HUES6 (cell line): ENCODE results near the gene STK11IP.

Source experiments
- H3K27ac ChIP-seq: 2 replicates; pipeline ENCODE4 v1.7.0; 2013; ENCODE audit warnings: low read depth, mild to moderate bottlenecking, low read length, inconsistent platforms
- H3K27me3 ChIP-seq: 2 replicates; pipeline ENCODE4 v1.6.1; 2013; ENCODE audit warnings: low read length; ENCODE audit not compliant: control insufficient read depth, insufficient read depth
- H3K36me3 ChIP-seq: 2 replicates; pipeline ENCODE4 v1.6.1; 2013; ENCODE audit warnings: low read length; ENCODE audit not compliant: control insufficient read depth, insufficient read depth
- H3K4me1 ChIP-seq: 2 replicates; pipeline ENCODE4 v1.6.1; 2013; ENCODE audit warnings: low read length; ENCODE audit not compliant: control insufficient read depth, insufficient read depth
- H3K4me3 ChIP-seq: 2 replicates; pipeline ENCODE4 v1.5.1; 2013; ENCODE audit warnings: low read depth, low read length
- H3K9ac ChIP-seq: one replicate; pipeline ENCODE4 v1.6.1; 2013; ENCODE audit warnings: mild to moderate bottlenecking, low read length
- H3K9me3 ChIP-seq: 2 replicates; pipeline ENCODE4 v1.6.1; 2013; ENCODE audit warnings: low read depth, low read length; ENCODE audit not compliant: control insufficient read depth, insufficient read depth

STK11IP gene

DNA sequence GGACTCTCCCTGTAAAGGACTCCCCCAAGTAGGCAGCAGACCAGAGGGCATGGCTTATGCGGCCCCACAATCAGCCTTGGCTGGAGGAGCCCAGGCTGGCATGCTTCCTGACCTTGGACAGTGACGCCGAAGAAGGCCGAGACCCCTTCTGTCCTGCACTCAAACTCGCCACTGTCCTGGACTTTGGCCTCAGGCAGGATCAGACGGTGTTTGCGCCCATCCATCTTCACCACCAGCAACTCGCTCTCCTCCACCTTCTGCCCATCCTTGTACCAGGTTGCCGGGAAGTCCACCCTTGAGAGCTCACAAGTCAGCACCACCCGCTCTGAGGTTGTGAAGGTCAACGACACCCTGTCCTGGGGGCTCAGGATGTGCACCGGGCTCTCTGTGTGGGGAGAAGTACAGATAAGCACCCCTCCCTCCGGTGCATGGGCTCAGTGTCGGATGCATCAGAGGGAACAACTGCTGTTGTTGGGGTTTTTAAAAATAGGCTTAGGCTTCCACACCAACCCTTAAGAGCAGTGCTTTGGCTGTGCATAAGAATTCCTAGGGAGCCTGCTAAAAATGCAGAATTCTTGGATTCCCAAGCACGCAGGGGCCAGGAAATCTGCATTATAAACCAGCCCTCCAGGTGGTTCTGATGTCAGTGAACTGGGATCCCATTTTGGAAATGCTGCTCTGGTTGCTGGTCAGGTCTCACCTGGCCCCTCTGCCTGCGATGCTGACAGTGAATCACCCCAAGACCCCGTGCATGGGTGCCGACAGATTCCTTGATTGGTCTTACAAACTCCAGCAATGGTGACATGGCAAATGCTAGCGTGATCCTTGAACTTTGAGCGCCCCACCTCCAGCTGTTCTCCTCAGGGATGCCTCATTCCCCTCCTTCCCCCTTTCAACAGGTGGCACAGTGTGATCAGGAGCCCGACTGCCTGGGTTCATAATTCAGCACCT is 32.3 kb upstream of the STK11IP start:
- peaks cover 7% of the 10 kb centered on the region; the same call in 1 of the 2 replicates for H3K9me3 ChIP-seq
- peak overlapping the region; percentile 71 for H3K9ac ChIP-seq
- peak overlapping the region; percentile 28 for H3K4me3 ChIP-seq
- peaks cover 68% of the 10 kb centered on the region for H3K4me1 ChIP-seq
- H3K36me3 ChIP-seq: peaks cover 63% of the 10 kb centered on the region
- H3K27me3 ChIP-seq: peaks cover 11% of the 10 kb centered on the region; the same call in 1 of the 2 replicates
- peak overlapping the region; percentile 65 for H3K27ac ChIP-seq

DNA sequence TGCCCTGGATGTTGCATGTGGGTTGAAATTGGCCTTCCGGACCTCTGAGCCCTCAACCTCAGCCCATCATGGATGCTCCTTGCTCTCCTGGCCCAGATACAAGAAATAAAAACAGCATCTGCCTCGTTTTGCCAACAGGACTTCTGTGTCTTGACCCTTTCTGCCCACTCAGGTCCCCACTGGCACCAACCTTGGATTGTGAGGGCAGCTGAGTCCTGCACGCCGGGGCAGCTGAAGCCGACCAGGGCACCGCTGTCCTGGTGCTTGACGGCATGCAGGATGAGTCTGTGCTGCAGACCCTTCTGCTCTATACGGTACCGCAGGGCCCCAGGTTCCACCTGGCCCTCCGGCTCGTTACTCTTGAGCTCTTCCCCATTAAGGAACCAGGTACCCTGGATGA is 31.0 kb upstream of the STK11IP start:
- no peak overlapping the region for H3K9ac ChIP-seq
- H3K4me3 ChIP-seq: no peak overlapping the region
- peaks cover 62% of the 10 kb centered on the region for H3K36me3 ChIP-seq
- peaks cover 58% of the 10 kb centered on the region for H3K4me1 ChIP-seq
- H3K27ac ChIP-seq: no peak overlapping the region
- H3K9me3 ChIP-seq: peaks cover 7% of the 10 kb centered on the region; the same call in 1 of the 2 replicates
- peaks cover 11% of the 10 kb centered on the region; the same call in 1 of the 2 replicates for H3K27me3 ChIP-seq

DNA sequence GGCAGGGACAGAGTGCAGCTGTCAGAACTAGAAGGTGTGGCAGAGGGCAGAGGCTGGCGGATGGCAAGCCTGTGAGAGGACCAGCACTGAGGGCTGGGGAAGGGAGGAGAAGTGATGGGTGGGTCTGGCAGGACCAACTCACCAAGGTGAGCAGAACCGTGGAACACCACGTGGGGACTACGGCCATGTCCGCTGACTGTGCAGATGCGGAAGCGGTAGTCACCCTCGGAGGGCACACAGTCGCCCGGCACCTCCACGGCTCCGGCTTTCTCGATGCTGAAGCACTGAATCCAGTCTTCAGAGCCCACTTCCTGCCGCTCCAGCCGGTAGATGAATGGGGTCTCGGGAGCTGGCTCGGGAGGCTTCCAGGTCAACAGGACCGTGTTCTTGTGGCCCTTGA is 30.5 kb upstream of the STK11IP start:
- Histone ChIP-seq H3K27ac (no peak overlapping the region), H3K9ac (no peak overlapping the region), H3K36me3 (peaks cover 58% of the 10 kb centered on the region), H3K9me3 (peaks cover 7% of the 10 kb centered on the region; the same call in 1 of the 2 replicates), H3K4me3 (no peak overlapping the region), H3K27me3 (peaks cover 11% of the 10 kb centered on the region; the same call in 1 of the 2 replicates), H3K4me1 (peaks cover 58% of the 10 kb centered on the region)

DNA sequence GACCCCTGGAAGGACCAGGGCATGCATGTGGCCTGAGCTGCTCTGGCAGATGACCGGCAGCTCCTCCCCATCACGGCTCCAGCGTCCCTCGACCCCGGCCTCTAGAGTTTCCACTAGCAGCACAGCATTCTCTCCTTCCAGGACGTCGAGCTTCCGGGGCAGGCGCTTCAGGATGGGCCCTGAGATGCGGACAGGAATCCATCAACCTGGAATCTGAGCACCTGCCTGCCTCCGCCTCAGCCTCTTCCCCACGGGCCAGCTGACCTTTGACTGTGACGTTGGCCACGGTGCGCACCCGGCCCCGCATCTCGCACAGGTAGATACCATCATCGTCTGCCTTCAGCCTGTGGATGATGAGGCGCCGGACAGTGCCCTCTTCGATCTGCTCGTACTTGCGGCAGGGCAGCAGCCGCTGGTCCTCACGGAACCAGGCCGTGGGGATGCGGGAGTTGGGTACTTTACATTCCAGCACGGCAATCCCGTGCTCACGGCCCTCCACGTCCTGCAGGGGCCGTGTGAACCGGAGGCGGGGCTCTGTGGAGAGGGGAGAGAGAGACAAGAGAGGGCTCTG is 29.8 kb upstream of the STK11IP start:
- peaks cover 11% of the 10 kb centered on the region; the same call in 1 of the 2 replicates for H3K27me3 ChIP-seq
- no peak overlapping the region for H3K4me3 ChIP-seq
- no peak overlapping the region for H3K9ac ChIP-seq
- H3K4me1 ChIP-seq: peaks cover 58% of the 10 kb centered on the region
- peaks cover 51% of the 10 kb centered on the region for H3K36me3 ChIP-seq
- H3K9me3 ChIP-seq: peaks cover 7% of the 10 kb centered on the region; the same call in 1 of the 2 replicates
- no peak overlapping the region for H3K27ac ChIP-seq

DNA sequence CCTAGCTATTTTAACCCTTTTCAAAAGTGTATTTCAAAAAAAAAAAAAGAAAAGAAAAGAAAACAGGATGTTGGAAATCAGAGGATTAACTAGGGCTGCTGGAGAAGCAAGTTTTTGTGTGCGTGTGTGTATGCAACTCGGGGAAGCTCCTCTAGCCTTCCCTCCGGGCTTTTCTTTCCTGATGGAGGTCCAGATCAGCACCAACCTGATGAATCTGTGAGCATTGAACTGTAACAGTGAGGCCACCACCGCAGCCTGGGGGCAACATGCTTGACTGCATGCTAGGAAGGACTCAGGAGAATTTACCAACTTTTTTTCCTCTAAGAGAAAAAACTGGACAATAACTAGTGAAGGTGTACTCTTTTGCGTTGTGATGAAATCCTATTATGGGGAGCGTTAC is 28.6 kb upstream of the STK11IP start:
- Histone ChIP-seq H3K36me3 (peaks cover 39% of the 10 kb centered on the region), H3K9ac (no peak overlapping the region), H3K27me3 (peaks cover 11% of the 10 kb centered on the region; the same call in 1 of the 2 replicates), H3K4me1 (peaks cover 53% of the 10 kb centered on the region), H3K9me3 (peaks cover 7% of the 10 kb centered on the region; the same call in 1 of the 2 replicates), H3K27ac (no peak overlapping the region), H3K4me3 (no peak overlapping the region)

DNA sequence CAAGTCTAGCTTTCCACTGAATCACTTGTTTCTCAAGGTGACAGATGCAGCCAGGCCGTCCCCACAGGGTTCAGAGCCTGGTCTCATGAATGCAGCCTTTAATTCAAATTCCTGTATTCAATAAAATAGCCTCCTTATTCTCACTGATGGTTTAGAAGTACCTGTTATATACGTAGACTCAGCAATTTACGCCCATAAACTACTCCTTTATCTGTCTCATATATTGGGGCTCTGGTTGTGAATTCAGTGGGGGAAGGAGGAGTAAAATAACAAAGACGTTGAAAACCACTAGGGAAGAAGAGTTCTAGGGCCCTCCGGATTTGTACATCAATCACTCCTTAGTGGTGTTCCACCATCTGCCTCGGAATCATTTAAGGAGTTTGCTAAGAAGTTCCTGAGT is 28.0 kb upstream of the STK11IP start:
- peaks cover 33% of the 10 kb centered on the region for H3K36me3 ChIP-seq
- H3K27me3 ChIP-seq: peaks cover 11% of the 10 kb centered on the region; the same call in 1 of the 2 replicates
- H3K9me3 ChIP-seq: peaks cover 7% of the 10 kb centered on the region; the same call in 1 of the 2 replicates
- peak overlapping the region; percentile 77 for H3K4me3 ChIP-seq
- H3K4me1 ChIP-seq: peaks cover 48% of the 10 kb centered on the region
- H3K27ac ChIP-seq: no peak overlapping the region
- peak overlapping the region; percentile 92 for H3K9ac ChIP-seq

DNA sequence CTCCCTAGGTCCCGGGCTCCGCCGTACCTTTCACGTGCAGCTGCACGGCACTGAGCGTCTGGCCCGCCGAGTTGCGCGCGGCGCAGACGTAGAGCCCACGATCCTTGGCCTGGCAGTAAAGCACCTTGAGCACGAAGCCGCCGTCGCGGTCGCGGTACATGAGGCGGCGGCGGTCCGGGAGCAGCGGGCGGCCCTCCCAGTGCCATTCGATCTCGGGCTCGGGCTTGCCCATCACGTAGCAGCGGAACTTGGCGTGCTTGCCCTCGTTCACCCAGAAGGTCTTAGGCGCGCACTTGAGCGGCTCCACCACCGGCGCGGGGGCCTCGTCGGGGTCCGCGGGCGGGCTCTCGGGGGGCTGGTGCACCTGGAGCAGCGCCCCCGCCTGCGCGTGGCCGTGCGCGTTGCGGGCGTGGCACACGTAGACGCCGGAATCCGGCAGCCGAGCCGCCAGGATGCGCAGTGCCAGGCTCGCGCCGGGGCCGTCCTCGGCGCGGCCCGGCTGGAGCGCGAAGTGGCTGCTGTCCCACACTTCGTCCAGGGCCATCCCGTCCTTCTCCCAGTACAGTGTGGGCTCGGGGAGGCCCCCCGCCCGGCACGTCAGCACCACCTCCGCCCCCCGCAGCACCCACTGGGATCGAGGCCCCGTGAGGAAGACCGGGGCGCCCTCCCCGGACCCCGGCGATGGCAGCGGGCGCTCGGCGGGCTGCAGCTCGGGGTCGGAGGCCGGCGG is 27.3 kb upstream of the STK11IP start:
- H3K27me3 ChIP-seq: peaks cover 13% of the 10 kb centered on the region; the same call in 1 of the 2 replicates
- peak overlapping the region; percentile 77 for H3K4me3 ChIP-seq
- H3K36me3 ChIP-seq: peaks cover 31% of the 10 kb centered on the region
- peaks cover 44% of the 10 kb centered on the region for H3K4me1 ChIP-seq
- peak overlapping the region; percentile 4; the same call in 1 of the 2 replicates for H3K27ac ChIP-seq
- peak overlapping the region; percentile 92 for H3K9ac ChIP-seq
- peaks cover 7% of the 10 kb centered on the region; the same call in 1 of the 2 replicates for H3K9me3 ChIP-seq

DNA sequence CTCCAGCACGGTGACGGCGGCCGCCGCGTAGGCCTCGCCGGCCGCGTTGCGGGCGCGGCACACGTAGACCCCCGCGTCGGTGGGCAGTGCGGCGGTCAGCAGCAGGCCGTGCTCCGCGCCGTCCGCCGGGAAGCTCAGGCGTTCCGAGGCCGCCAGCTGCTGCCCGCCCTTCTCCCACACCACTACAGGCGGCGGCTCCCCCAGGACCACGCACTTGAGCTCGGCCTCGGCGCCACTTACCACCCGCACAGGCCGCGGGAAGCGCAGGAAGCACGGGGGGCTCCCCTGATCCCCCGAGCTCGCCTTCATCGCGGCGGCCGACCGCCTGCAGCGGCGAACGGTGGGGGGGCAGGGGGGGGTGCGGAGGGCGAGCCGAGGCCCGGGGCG is 26.7 kb upstream of the STK11IP start:
- H3K4me1 ChIP-seq: peaks cover 43% of the 10 kb centered on the region
- H3K4me3 ChIP-seq: peak overlapping the region; percentile 77
- H3K27me3 ChIP-seq: peaks cover 16% of the 10 kb centered on the region; the same call in 1 of the 2 replicates
- peaks cover 7% of the 10 kb centered on the region; the same call in 1 of the 2 replicates for H3K9me3 ChIP-seq
- peak overlapping the region; percentile 92 for H3K9ac ChIP-seq
- H3K27ac ChIP-seq: peak overlapping the region; percentile 63; the same call in 1 of the 2 replicates
- H3K36me3 ChIP-seq: peaks cover 31% of the 10 kb centered on the region

DNA sequence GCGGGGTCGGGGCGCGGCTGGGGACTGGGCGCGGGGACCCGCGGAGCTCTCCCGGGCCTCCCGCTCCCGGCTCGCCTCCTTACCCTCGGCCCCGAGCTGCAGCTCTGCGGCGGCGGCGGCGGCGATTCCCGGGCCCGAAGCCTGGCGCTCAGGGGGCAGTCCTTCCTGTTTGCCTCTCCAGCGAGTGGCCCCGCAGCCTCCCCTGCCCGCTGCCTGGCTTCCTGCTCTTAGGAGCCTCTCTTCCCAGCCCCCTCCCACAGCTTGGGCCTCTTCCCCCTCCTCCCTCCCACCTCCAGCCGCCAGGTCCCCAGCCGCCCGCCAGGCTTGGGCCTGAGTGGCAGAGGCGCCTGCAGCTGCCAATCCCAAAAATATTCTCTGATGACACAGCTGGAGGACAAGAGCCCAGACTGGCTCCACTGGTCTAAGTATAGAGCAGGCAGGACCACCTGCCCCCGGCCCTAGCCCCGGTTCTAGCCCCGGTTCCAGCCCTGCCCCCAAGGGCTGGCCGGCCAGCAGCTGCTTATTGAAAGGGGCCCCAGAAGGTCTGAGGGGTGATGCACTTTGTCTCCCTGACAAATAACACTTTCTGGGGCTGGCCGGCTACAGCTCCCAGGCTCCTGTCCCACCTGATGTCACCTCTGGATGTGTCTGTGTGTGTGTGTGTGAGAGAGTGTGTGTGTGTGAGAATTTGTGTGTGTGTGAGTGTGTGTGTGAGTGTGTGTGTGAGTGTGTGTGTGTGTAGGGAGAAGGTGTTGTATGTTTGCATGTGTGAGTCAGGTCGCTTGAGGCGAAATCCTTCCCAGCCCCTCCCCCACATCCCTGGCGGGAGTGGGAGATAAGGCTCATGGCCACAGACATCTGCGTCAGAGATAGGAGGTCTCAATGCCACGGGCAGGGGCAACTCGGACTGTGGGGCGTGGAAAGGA is 26.1 kb upstream of the STK11IP start, which contains the start of gene OBSL1:
Gene OBSL1, minus strand, starts transcription at position 229 of the 926 bp plus-strand sequence. CDS start 307 bp downstream, outside the sequence.
- Histone ChIP-seq H3K4me3 (peak within 1 kb of the TSS; percentile 77), H3K9ac (peak within 1 kb of the TSS; percentile 92), H3K9me3 (peaks cover 7% of the 10 kb centered on the region; the same call in 1 of the 2 replicates), H3K4me1 (peaks cover 43% of the 10 kb centered on the region), H3K27ac (peak within 1 kb of the TSS; percentile 89; the same call in 1 of the 2 replicates), H3K36me3 (peaks cover 27% of the 10 kb centered on the region), H3K27me3 (peaks cover 16% of the 10 kb centered on the region; the same call in 1 of the 2 replicates)
